ENCODE data around the gene SLC24A3.

Gene SLC24A3

GRCh38 chr20:19310541-19310940 is 98.1 kb downstream of the SLC24A3 start:
- DNase-seq, result no peak

DNA sequence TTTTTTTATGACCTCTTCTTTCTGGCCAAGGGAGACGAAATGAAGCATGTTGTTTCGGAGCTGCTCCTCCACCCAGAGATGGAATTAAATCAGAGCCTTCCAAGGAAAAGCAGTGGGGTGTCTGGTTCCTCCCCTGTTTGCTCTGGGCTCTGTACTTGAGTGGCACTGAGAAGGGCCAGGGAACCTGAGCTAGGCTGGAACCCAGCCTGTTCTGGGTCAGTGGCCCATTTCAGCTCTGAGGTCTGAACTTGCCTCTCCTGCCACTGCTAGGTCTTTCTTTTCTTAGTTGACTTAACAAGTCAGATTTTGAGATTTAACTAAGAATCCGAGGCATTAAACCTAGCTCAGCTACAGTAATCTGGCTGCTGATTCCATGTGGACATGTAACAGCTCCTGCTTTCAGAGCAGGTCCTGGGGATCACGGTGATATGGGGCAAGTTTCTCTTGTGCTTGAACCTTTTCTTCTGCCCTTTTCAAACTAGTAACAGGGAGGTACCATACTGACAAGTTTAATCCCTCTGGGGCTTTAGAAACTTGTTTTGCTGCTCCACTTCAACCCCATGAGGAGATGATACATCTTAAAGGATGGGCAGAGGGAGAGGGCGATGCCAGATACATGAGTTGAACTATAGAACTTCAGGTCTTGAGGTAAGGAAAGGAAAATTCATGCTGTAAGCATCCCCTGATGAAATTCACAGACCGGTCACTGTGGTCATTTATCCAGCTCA is 101.1 kb downstream of the SLC24A3 start:
- no peak for DNase-seq

DNA sequence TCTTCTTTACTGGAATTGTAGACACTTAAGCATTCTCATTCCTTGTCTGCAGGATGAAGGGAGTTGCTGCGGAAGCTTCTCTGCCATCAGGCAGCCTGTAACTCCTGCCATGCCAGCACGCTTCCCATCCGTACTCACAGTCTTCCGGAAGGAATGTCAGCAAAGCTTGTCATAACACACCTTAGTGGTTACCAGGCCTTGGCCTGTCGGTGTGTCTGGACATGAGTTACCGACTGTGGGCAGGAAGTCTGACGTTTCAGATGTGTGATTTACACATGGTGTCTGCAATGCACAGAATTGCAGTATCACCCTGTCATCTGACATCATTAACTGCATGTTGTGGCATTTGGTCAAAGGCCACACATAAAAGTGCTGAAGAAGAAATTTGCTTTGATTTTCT is 102.2 kb downstream of the SLC24A3 start:
- DNase-seq, result no peak

GRCh38 chr20:19317237-19318069 is 105.0 kb downstream of the SLC24A3 start:
- DNase-seq, result no peak

GRCh38 chr20:19318610-19319009 is 106.2 kb downstream of the SLC24A3 start:
- no peak for DNase-seq

DNA sequence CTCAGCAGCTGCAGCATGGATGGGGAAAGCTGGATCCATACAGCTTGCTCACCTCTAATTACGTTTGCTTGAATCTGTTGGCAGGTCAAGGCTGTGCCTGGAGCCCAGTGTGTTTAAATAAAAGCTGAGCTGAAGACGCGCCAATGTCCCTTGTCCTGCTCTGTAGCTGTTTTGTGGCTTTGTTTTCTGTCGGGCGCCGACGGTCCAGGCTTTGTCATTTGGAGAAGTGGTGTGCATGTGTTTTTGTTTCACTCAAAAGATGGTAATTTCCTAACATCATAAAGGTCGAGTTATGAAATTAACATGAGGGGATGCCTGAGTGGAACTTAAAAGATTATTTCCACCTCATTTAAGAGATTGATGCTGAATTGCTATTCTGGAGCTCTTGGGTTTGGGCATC is 107.6 kb downstream of the SLC24A3 start:
- DNase-seq, result no peak

DNA sequence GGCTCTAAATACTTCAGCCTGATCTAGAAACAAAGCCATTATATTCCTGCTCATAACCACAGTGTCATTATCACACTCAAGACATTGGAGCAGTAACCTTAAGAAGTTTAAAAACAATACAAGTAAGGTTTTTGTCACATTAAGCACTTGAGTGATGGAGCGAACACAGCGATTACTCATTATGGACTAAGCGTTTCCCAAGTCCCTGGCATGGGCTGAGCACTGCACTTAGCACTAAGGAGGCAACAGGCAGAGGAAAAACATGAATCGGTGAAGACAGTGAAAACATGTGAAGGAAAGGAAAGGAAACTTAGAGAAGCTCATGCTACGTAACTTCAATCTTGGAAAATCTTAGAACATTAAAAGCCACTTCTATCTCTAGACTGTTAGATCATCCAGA is 108.7 kb downstream of the SLC24A3 start:
- no peak for DNase-seq

DNA sequence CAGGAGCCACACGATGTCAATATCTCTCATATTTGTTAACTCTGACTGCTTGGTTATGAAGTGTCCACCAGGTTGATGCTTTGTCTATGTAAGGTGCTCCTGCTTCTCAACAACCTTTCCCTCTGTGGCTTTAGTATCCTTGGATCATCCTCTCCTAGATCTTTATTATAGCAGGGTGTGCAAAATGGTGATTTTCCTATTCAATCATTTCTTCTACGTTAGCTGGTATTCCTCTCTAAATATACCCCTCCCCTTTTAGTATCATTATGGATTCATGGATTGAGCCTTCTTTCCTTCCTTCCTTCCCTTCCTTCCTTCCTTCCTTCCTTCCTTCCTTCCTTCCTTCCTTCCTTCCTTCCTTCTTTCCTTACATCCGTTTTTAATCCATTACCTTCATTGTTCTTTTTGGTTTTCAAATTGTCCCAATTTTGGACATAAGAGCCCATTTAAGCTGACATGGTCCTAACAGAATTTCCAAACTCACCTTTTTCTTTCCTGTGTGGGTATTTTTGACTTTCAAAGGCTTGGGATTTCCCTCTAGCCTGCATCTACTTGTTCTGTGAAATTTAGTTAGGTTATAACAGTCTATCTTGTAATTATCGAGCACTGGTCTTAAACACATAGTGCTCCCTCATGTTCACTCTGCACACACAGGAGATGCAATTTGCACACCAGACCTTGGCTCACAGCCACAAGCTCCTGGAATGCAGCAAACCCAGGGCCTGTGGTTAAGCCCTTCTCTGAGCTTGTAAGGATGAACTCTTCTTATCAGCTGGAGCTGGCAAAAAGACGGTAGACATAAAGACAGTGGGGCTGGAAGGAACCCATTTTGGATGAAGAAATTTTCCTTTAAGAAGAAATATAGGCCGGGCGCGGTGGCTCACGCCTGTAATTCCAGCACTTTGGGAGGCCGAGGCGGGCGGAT is 109.9 kb downstream of the SLC24A3 start:
- DNase-seq, result no peak

DNA sequence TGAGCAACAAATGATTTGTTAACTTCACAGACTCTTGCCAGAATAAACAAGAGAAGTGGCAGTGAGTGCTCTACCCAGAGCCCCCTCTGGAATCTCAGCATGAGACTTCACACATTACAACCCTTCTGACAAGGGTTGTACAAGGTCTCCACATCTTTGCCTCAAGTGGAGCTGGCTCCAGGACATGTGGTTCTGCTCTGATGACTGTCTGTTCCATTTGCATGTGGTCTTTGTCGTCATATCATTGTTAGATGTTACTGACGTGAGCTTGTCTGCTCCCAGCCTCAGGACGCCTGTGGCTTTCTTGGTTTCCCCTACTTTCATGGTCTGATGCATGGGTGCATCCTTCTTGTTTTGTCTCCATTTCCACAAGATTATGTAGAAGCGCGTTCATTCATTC is 115.0 kb downstream of the SLC24A3 start:
- DNase-seq, result no peak

DNA sequence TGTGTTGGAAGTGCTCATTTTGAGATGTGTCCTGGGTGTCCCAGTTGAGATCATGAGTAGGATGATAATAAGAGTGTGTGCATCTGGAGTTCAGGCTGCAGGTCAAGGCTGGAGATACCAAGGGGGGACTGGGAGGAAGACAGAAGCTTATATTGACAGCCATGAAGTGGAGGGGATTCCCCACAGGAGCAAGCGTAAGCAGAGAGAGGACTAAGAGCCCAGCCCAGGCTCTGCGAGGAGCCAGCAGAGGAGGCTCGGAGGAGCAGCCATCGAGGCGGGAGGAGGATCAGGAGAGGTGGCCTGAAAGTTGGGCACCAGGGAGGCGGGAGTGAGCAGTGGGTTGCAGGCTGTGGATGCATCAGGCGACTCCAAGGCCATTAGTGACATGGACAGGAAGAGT is 116.2 kb downstream of the SLC24A3 start:
- DNase-seq, result no peak

GRCh38 chr20:19330038-19330437 is 117.6 kb downstream of the SLC24A3 start:
- DNase-seq, result no peak

DNA sequence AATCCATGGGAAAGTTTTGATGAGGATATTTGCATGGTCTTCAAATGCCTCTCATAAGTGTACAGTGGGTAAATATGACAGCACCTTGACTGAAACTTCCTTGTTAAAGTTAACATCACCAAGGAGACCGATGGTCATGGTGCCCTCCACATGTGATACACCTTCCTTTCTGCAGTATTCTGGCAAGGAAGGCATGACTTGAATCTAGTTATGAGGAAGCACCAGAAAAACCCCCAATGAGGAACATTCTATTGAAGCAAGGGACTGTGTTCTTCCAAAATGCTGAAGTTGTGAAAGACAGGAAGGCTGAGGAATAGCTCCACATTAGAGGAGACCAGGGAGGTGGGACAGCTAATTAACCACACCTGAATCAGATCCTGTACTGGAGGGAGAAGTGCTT is 118.3 kb downstream of the SLC24A3 start:
- no peak for DNase-seq

- DNase-seq, result no peak
These were observed 121.1 kb downstream of the SLC24A3 start for GRCh38 chr20:19333563-19333962.

GRCh38 chr20:19335341-19335740 is 122.9 kb downstream of the SLC24A3 start:
- no peak for DNase-seq

GRCh38 chr20:19335916-19336315 is 123.5 kb downstream of the SLC24A3 start:
- DNase-seq, result no peak

DNA sequence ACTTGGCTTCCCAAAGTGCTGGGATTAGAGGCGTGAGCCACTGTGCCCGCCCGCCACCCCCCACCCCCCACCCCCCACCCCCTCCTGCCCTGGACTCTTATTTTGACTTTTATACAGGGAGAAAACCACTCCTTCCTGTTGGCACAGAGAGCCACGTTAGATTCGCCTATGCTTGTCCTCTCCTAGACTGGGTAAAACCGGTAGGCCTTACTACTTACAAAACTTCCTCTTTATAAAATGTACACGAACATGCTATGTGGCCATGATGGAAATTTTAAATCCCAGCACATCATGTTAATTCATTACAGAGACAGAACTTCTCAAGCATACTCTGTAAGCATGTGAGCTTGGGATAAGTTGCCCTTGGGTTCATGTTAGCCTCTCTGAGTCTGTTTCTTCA is 124.2 kb downstream of the SLC24A3 start:
- DNase-seq, result no peak

GRCh38 chr20:19338380-19338779 is 125.9 kb downstream of the SLC24A3 start:
- no peak for DNase-seq

- no peak for DNase-seq
These were observed 126.5 kb downstream of the SLC24A3 start for GRCh38 chr20:19338960-19339359.

DNA sequence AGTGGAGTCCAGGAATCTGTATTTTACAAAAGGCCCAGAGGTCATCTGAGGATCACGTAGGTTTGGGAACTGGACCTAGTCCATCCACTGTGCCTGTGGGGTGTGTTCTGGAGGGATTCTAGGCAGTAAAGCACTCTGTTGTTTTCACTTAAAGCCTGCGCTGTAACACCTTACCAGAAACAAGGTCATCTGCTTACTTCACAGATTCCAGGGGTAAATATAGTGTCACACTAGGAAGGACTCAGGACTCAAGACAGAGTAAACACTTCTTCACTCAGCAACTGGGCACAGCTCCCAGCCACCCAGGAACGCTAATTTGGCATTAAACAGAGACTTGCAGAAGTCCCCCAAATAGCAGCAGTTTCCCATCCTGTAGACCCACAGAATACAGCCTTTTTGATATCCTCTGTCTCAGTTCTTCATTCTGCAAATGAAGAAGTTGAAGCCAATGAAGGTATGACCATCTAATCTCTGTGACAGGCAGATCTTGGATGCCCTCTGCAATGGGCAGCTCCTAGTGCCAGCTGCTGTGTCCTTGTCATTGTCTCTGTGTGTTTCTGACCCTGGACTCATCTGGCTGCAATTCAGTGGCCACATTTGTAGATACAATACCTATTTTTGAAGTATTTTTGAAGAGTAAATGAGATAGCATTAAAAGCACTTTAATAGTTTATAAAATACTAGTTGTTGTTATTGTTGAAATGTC is 129.1 kb downstream of the SLC24A3 start:
- DNase-seq, result no peak

DNA sequence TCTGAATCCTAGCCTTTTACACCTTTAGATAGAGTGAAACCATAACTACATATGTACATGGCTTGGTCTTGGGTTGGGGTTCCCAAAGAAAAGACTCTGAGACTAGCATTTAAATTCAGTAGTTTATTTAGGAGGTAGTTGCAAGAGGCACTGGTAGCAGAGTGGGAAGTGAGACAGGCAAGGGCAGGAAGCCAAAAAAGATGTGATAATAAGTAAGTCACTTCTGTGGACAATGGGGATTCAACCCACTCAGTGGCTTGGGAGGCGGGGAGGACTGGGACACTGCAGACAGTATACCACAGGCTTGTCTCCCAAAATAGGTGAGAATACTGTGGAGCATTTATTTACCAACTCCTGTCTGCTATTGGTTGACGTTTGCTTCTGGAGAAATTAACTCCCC is 131.9 kb downstream of the SLC24A3 start:
- no peak for DNase-seq

DNA sequence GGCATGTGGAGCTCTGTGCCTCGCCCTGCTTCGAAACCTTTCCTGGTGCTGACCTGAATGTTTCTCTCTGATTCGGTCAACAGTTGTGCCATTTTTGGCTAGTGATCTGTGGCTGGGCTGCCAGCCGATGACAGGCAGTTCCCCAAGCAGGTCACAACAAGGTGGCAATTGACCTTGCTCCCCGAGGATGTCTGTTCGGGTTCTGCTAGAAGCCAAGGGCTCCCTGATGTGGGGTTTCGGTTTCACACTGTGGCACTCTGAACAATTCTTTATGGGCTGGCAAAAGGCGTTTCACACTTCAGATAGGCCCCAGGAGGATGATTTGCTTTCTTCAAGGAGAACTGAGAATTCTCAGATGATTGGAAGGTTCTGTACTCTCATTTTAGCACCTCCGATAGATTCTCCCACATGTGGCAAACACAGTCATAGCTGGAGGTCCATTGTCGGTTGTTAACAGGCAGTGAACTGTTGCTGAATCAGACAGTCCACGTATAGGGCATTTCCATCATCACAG is 135.6 kb downstream of the SLC24A3 start:
- no peak for DNase-seq

- DNase-seq, result no peak
These were observed 136.1 kb downstream of the SLC24A3 start for GRCh38 chr20:19348582-19348981.
